ENCODE measurements around the gene MALRD1.
"Not testable (repeated sequence)": the region's sequence is repeated elsewhere in the genome, so short reads cannot be mapped to it uniquely, and the experiment has no call there.

Gene MALRD1

DNA sequence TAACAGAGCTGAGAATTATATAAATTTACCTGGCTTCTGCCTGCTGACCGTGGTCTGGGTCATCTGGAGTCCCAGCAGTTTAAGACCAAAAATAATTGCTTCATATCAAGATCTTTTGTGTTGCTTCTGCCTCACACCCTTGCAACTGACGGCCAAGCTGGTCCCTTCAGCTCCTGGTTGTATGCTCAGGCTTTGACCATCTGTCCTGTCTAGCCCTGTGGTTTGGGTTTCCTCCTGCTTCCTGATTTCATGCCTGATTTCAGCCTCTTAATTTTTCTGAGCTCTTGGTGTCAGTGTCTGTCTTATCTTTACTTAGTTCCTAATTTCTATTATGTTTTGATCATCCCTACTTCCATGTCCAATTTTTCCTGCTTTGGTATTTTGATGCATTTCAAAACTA is 679.8 kb downstream of the MALRD1 start:
- DNase-seq (ENCODE audit: insufficient read length, low spot score) = no peak
- no peak for FAIRE-seq
- TF ChIP-seq POLR2A (IDR thresholded peaks at IDR 0.05; ENCODE audit: low read depth, low read length) = no peak

DNA sequence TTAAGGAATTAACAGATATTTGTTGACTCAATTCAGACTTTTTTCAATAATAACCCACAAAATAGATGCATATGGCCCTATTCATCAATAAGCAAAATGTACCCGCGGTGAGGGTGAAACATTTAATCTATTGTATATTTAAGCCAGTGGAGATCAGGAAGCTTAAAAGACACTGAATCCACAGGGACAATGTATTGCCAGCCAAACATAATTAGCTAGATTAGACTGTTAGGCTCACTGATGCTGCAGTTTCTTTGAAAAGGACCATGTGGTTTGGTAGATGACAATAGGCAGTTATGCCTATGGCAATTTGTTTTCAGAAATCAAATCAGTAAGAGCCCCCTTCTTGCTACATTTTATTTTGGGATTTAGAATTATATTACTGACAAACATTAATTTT is 680.4 kb downstream of the MALRD1 start:
- TF ChIP-seq POLR2A (IDR thresholded peaks at IDR 0.05; ENCODE audit: low read depth, low read length) = no peak
- no peak for DNase-seq (ENCODE audit: insufficient read length, low spot score)

DNA sequence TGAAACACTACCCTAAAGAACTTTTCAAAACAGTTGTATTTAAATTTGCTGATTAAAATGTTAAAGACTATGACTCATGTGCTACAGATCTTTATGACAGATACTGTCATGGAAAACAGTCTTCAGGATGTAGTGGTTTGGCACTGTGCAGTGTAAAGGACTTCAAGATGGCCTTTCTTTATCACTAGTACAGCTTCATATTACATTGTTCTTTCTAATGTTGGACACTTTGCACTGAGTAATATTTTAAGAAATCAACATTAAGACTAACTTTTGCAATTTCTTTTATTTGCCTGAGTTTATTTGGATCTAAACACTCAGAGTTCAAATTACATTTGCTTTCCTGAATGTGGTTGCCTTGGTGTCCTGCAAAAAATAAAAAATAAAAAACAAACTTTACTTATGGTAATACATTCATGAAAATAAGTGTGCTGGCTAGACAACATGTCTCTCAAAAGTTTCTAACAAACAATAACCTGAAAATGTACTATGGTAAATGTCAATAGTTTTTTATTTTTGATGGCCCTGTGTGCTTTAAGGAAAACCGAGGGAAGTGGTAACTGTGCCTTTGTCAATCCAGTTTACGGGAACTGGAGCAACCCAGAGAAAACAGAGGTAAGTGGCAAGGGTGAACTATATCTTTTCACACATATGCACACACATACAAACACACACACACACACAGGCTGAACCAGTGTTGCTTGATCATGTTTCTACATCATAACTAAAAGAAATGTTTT is 681.7 kb downstream of the MALRD1 start:
- FAIRE-seq (no peak), DNase-seq (ENCODE audit: insufficient read length, low spot score) (no peak)
- no peak for TF ChIP-seq POLR2A (IDR thresholded peaks at IDR 0.05; ENCODE audit: low read depth, low read length)

More for the DNA sequence above, 680.4 kb downstream of the MALRD1 start:
- no peak for FAIRE-seq

DNA sequence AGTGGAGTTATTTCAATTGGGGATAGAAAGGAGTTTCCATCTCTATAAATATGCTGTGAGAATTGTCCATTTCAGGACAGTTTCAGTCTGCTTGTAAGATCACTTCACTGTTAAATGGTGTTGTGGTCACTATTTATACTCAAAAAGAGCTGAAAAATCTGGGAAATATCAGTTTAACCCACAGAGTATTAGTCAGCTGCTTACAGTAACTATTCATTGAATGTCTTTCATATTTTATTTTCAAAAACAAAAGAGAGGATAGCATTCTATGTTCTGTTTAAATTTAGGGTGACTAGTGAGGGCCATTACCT is 682.3 kb downstream of the MALRD1 start:
- no peak for TF ChIP-seq POLR2A (IDR thresholded peaks at IDR 0.05; ENCODE audit: low read depth, low read length)
- DNase-seq (ENCODE audit: insufficient read length, low spot score) = no peak
- no peak for FAIRE-seq

DNA sequence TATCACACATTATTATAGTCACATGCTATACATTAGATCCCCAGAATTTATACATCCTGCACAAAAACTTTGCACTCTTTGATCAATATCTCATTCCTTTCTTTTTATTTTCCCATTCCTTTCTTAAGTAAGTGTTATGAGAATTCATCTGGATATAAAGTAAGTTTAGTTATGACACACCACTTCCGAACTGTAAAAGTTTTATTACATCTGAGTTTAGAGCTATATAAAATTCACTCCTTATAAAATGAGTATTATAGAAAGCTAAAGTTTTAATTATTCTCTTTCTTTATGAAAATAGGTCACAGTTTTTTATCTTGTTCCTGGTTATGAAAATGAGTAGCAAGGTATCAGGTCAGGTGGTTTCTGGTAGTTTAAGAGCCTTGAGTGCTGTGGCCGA is 683.0 kb downstream of the MALRD1 start:
- FAIRE-seq (no peak), DNase-seq (ENCODE audit: insufficient read length, low spot score) (no peak)
- no peak for TF ChIP-seq POLR2A (IDR thresholded peaks at IDR 0.05; ENCODE audit: low read depth, low read length)

DNA sequence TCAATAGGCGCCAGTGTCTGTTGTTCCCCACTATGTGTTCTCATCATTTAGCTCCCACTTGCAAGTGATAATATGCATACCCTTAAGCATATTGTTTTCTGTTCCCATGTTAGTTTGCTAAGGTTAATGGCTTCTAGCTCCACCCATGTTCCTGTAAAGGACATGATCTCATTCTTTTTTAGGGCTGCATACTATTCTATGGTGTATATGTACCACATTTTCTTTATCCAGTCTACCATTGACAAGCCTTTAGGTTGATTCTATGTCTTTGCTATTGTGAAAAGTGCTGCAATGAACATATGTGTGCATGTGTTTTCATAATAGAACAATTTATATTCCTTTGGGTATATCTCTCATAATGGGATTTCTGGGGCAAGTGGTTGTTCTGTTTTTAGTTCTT is 689.8 kb downstream of the MALRD1 start:
- FAIRE-seq (no peak), DNase-seq (ENCODE audit: insufficient read length, low spot score) (no peak)
- no peak for TF ChIP-seq POLR2A (IDR thresholded peaks at IDR 0.05; ENCODE audit: low read depth, low read length)

DNA sequence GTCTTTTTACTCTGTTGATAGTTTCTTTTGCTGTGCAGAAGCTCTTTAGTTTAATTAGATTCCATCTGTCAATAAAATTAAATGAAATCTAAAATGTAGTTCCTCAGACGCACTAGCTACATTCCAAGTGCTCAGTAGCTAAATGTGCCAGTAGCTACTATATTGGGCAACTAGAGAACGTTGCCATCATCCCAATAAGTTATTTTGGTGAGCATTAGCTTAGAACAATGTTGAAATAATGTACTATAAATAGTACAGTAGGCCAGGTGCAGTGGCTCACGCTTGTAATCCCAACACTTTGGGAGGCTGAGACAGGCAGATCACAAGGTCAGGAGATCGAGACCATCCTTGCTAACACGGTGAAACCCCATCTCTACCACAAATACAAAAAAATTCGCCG is 690.6 kb downstream of the MALRD1 start:
- not testable (repeated sequence) for DNase-seq (ENCODE audit: insufficient read length, low spot score); FAIRE-seq

DNA sequence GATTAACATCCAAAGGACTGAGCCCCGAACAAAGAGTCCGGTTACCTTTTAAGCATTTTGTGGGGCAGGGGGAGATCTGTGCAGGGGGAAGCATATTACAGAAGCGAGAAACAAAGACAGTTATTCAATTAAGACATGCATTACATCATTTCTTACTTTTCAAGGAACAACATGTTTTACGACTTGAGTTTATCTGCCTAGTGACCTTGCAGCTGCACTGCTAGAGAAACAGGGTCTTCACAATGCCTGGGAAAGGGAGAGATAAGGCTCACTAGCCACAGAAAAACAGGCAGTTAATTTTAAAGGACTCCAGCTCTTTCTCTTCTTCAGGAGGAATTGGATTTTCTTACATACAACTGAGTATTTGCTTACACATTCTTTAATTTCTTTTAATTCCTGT is 693.5 kb downstream of the MALRD1 start:
- DNase-seq (ENCODE audit: insufficient read length, low spot score); FAIRE-seq: not testable (repeated sequence)

DNA sequence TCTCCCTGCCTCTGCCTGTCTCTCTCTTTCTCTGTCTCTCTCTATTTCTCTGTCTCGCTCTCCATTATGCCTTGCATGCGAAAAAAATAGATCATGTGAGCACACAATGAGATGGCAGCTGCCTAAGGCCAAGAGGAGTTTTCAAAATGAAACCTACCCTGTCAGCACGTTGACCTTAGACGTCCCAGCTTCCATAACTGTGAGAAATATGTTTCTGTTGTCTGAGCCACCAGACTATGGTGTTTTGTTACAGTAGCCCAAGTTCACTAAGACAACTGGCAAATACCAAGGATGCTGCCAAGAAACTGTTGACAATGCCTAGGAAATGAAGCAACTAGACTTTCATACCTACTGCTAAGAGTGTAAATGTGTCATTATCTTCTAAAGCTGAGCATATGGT is 697.1 kb downstream of the MALRD1 start:
- DNase-seq (ENCODE audit: insufficient read length, low spot score) (no peak), FAIRE-seq (no peak)

DNA sequence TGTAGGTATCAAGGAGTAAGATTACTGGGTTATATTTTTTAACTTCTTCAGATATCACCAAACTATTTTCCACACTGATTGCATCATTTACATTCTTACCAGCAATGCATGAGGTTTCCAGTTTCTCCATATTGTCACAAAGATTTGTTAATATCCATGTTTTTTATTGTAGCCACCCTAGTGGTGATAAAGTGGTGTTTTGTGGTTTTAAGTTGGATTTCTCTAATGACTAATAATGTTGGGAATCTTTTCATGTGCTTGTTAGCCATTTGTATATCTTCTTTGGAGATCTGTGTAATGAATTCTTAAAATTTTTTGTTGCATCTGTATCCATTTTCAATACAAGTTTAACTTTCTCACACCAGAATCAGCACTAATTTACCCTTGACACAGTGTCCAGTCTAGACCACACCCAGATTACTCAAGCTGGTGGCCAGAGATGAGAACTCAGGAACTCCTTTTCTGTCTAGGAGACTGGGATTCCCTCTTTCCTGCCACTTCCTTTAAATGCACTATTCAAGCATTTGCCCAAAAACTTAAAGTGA is 700.7 kb downstream of the MALRD1 start:
- FAIRE-seq = peak; percentile 64
- TF ChIP-seq POLR2A (IDR thresholded peaks at IDR 0.05; ENCODE audit: low read depth, low read length) = no peak
- no peak for DNase-seq (ENCODE audit: insufficient read length, low spot score)

More for the DNA sequence above, 697.1 kb downstream of the MALRD1 start:
- no peak for TF ChIP-seq POLR2A (IDR thresholded peaks at IDR 0.05; ENCODE audit: low read depth, low read length)

DNA sequence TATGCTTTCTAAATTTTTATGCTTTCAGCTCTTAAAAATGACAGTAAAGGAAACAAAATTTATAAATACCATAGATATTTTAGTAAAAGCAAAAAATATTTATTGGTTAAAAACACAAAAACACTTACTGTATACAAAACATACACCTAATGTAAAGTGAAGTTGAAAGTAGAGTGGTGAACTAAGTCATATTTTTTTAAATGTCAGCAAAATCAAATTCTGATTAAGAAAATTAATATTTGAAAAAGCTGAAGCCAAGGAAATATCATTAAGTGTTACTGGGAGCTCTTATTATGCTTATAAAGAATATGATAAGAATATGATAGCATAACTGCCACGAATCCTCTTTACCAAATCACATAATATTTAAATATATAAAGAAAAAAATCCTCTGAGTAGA is 702.4 kb downstream of the MALRD1 start:
- TF ChIP-seq POLR2A (IDR thresholded peaks at IDR 0.05; ENCODE audit: low read depth, low read length) = no peak
- no peak for FAIRE-seq
- no peak for DNase-seq (ENCODE audit: insufficient read length, low spot score)

DNA sequence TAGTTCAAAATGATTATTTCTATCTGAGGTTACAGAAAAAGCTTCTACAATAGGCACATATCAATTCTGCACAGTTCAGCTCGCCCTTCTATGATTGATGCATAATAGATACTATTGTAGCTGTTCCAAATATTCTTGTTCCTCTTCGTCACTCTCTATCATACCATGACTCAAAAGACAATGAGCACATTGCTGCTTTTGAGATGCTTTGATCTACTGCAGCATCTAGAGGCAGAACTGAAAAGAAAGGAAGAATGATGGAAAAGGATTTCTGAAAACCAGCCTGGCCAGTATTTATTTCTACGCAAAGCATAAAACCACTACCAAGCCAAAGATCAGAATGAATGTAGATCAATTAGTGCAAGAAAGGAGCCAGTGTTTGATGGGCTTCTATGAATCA is 708.3 kb downstream of the MALRD1 start:
- no peak for TF ChIP-seq POLR2A (IDR thresholded peaks at IDR 0.05; ENCODE audit: low read depth, low read length)
- no peak for FAIRE-seq
- DNase-seq (ENCODE audit: insufficient read length, low spot score) = no peak

DNA sequence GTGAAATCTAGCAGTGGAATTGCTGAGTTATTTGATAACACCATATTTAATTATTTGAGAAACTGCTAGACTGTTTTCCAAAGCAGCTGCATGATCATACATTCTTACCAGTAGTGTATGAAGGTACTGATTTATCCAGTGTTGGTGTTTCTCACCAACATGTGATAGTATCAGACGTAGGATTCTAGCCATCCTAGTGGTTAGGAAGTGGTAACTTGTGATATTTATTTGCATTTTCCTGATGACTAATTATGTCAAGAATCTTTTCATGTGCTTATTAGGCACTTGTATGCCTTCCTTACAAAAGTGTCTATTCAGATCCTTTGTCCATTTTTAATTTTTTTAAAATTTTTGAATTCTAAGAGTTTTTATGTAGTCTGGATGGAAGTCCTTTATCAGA is 713.4 kb downstream of the MALRD1 start:
- no peak for FAIRE-seq
- TF ChIP-seq POLR2A (IDR thresholded peaks at IDR 0.05; ENCODE audit: low read depth, low read length) = no peak
- no peak for DNase-seq (ENCODE audit: insufficient read length, low spot score)

DNA sequence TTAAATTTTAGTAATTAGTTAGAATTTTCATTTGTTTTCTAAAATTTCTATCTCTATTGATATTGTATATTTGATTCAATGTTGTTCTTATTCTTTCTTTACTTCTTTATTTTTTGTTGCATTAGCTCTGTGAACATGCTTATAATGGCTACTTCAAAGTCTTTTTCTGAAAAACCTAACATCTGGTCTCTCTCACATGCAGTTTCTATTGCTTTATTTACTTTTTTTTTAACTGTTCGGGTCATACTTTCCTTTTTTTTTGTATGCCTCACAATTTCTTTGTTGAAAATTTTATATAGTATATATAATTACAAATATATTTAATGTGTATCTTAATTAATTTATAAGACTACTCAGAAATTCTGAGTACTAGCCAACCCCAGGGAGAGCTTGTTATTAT is 715.5 kb downstream of the MALRD1 start:
- DNase-seq (ENCODE audit: insufficient read length, low spot score) (no peak), FAIRE-seq (no peak)
- TF ChIP-seq POLR2A (IDR thresholded peaks at IDR 0.05; ENCODE audit: low read depth, low read length) = no peak

DNA sequence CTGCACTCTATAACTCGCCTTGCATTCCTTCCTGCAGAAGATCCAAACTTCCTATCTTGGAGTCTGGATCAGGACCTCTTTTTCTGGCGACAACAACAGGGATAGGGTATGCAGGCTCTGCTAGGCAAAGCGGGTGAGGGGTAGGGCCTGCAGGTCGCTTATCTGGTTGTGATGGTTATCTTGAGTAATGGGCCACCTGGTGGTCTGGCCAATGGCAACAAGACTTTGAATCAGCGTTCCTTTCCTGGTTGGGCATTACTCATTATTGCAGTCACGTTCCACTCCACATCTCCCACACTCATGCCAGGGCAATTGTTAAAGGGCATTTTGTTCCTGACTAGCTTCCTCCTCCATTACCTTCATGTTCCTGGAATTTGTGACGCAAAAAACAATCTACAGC is 719.3 kb downstream of the MALRD1 start:
- no peak for FAIRE-seq
- DNase-seq (ENCODE audit: insufficient read length, low spot score) = no peak
- TF ChIP-seq POLR2A (IDR thresholded peaks at IDR 0.05; ENCODE audit: low read depth, low read length) = no peak

DNA sequence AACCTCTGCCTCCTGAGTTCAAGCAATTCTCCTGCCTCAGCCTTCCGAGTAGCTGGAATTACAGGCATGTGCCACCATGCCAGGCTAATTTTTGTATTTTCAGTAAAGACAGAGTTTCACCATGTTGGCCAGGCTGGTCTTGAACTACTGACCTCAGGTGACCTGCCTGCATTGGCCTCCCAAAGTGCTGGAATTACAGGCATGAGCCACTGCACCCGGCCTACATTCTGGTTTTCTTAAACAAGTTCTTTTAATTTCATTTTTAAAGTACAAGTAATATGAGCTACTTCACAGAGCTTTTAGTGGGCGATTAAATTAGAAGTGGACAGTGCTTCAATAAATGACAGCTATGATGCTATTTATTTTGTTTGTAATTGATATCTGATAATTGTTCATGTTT is 721.2 kb downstream of the MALRD1 start:
- not testable (repeated sequence) for FAIRE-seq; DNase-seq (ENCODE audit: insufficient read length, low spot score)
